Adipose tissue (tissue), 3 donors: Measurements from ENCODE around the gene HEATR9. TPM values are rescaled to one million over a fixed set of nuclear protein-coding genes. Genes with fewer than 3 reads are reported as not detected.

Experiments
- H3K27ac ChIP-seq: one replicate; pipeline ENCODE4 v1.5.1; 2013; ENCODE audit warnings: low read depth, low read length
- WGBS, 3 donors: extraction: QIAGEN DNeasy Blood & Tissue Kit; methylation state at CpG; one replicate each; pipeline ENCODE4 v1.1.7; 2013; 5-methylcytosine and 5-hydroxymethylcytosine counted together
- polyA plus RNA-seq, 3 donors: library from polyadenylated mRNA; stranded (reverse); fragments of 200-250 nt; gene quantifications; one replicate each; pipeline ENCODE4 v1.2.3, GENCODE V29; 2013
- donor health status: healthy with polysubstance abuse.
- donor health status: Bipolar disorder and iron deficiency.
- donor health status: healthy.

The HEATR9 gene
- polyA plus RNA-seq, 3 donors = 0.04 TPM; not detected in 2

- 62 to 96% (median 77%) methylated on average over 3 of the region's 3 CpGs for WGBS, 3 donors
- H3K27ac ChIP-seq = no peak overlapping the region
Observed at GRCh38 chr17:35841101-35841500, 27.6 kb downstream of the HEATR9 start.

- 97% methylated on average over 1 of the region's 1 CpG for WGBS, 3 donors
- H3K27ac ChIP-seq = no peak overlapping the region
Observed at GRCh38 chr17:35825206-35825605, 43.5 kb downstream of the HEATR9 start.

GRCh38 chr17:35821308-35821707 is 47.4 kb downstream of the HEATR9 start:
- H3K27ac ChIP-seq = no peak overlapping the region
- 85 to 96% (median 94%) methylated on average over 2 of the region's 2 CpGs for WGBS, 3 donors

GRCh38 chr17:35819455-35819854 is 49.2 kb downstream of the HEATR9 start:
- H3K27ac ChIP-seq = no peak overlapping the region
- WGBS, 3 donors = 52 to 67% (median 64%) methylated on average over 1 of the region's 1 CpG

GRCh38 chr17:35817196-35817595 is 51.5 kb downstream of the HEATR9 start:
- H3K27ac ChIP-seq = no peak overlapping the region
- WGBS, 3 donors = 41 to 93% (median 84%) methylated on average over 1 of the region's 1 CpG

- no peak overlapping the region for H3K27ac ChIP-seq
- 69 to 88% (median 82%) methylated on average over 5 of the region's 5 CpGs for WGBS, 3 donors
Observed at GRCh38 chr17:35816723-35817122, 52.0 kb downstream of the HEATR9 start.

- 63 to 88% (median 76%) methylated on average over 5 of the region's 5 CpGs for WGBS, 3 donors
Observed at GRCh38 chr17:35812456-35812855, 56.2 kb downstream of the HEATR9 start.

GRCh38 chr17:35811759-35812158 is 56.9 kb downstream of the HEATR9 start:
- WGBS, 3 donors = 73 to 78% (median 78%) methylated on average over 6 of the region's 6 CpGs

More at GRCh38 chr17:35812456-35812855, 56.2 kb downstream of the HEATR9 start:
- no peak overlapping the region for H3K27ac ChIP-seq

GRCh38 chr17:35809855-35810461 is 58.7 kb downstream of the HEATR9 start:
- 0 to 1% (median 1%) methylated on average over 24 of the region's 24 CpGs for WGBS, 3 donors
- H3K27ac ChIP-seq = no peak overlapping the region

More at GRCh38 chr17:35811759-35812158, 56.9 kb downstream of the HEATR9 start:
- H3K27ac ChIP-seq = no peak overlapping the region

GRCh38 chr17:35808962-35809854 is 59.5 kb downstream of the HEATR9 start, which contains the start of gene TAF15:
TSS of gene TAF15 (plus strand) at chr17:35809484. CDS start at chr17:35809570, 86 bp downstream.
- 0 to 1% (median 1%) methylated on average over 66 to 71 of the region's 71 CpGs for WGBS, 3 donors
- no peak within 1 kb of the TSS for H3K27ac ChIP-seq

- no peak overlapping the region for H3K27ac ChIP-seq
- 23 to 25% (median 24%) methylated on average over 19 of the region's 19 CpGs for WGBS, 3 donors
Observed at GRCh38 chr17:35808240-35808961, 60.3 kb downstream of the HEATR9 start.

GRCh38 chr17:35807371-35808144 is 61.1 kb downstream of the HEATR9 start:
- 77 to 81% (median 80%) methylated on average over 7 of the region's 7 CpGs for WGBS, 3 donors
- no peak overlapping the region for H3K27ac ChIP-seq

Other genes starting within 250 kb of the HEATR9 start
- gene RASL10B, start 137.3 kb downstream of the HEATR9 start, polyA plus RNA-seq = 10 to 100 TPM in 2 of 3 donors, 1 to 10 TPM in 1; 5.6 to 42.8 (median 21.1) TPM
- gene GAS2L2, start 115.7 kb downstream of the HEATR9 start, polyA plus RNA-seq = under 1 TPM; 0.22 to 0.46 (median 0.24) TPM
- gene C17orf50, start 108.0 kb downstream of the HEATR9 start, polyA plus RNA-seq = under 1 TPM in 1 of 3 donors, not detected in 2; 0.09 TPM
- gene MMP28, start 73.2 kb downstream of the HEATR9 start, polyA plus RNA-seq = 10 to 100 TPM in 2 of 3 donors, 1 to 10 TPM in 1; 3.3 to 32.2 (median 18.7) TPM
- 100 to 1,000 TPM in 1 of 3 donors, 10 to 100 TPM in 2; 68.1 to 123 (median 85.1) TPM for gene TAF15, start 59.4 kb downstream of the HEATR9 start, polyA plus RNA-seq
- gene CCL5, start 11.5 kb upstream of the HEATR9 start, polyA plus RNA-seq = 1 to 10 TPM in 2 of 3 donors, under 1 TPM in 1; 0.74 to 7.4 (median 6.7) TPM
- not detected for gene RDM1, start 61.9 kb upstream of the HEATR9 start, polyA plus RNA-seq
- not detected for gene LYZL6, start 74.8 kb upstream of the HEATR9 start, polyA plus RNA-seq
- gene CCL16, start 112.6 kb upstream of the HEATR9 start, polyA plus RNA-seq = under 1 TPM; 0.09 to 0.45 (median 0.17) TPM
- 100 to 1,000 TPM in 1 of 3 donors, 10 to 100 TPM in 2; 30.9 to 170 (median 91.0) TPM for gene CCL14, start 117.8 kb upstream of the HEATR9 start, polyA plus RNA-seq
- gene CCL15, start 132.7 kb upstream of the HEATR9 start, polyA plus RNA-seq = under 1 TPM in 1 of 3 donors, not detected in 2; 0.07 TPM
- gene CCL23, start 149.1 kb upstream of the HEATR9 start, polyA plus RNA-seq = 1 to 10 TPM in 2 of 3 donors, under 1 TPM in 1; 0.66 to 5.3 (median 2.4) TPM
- gene CCL18, start 195.4 kb upstream of the HEATR9 start, polyA plus RNA-seq = 10 to 100 TPM in 1 of 3 donors, 1 to 10 TPM in 2; 1.4 to 12.0 (median 2.4) TPM
- 1 to 10 TPM in 2 of 3 donors, under 1 TPM in 1; 0.70 to 9.2 (median 5.4) TPM for gene CCL3, start 221.3 kb upstream of the HEATR9 start, polyA plus RNA-seq
- 1 to 10 TPM in 2 of 3 donors, under 1 TPM in 1; 0.84 to 9.4 (median 4.8) TPM for gene CCL4, start 234.9 kb upstream of the HEATR9 start, polyA plus RNA-seq